Fibroblast of the aortic adventitia (primary cell): Measurements from ENCODE around the gene TXN. TPM values are rescaled to one million over a fixed set of nuclear protein-coding genes. Genes with fewer than 3 reads are reported as not detected.

Experiments
- DNase-seq: peaks from one replicate; pipeline ENCODE4 v3.0.0-alpha.2; 2010; ENCODE audit warnings: low read depth
- H3K4me3 ChIP-seq: 2 replicates; pipeline ENCODE4 v1.5.1; 2011; ENCODE audit warnings: low read depth, mild to moderate bottlenecking, control low read depth, low read length, moderate library complexity
- CTCF ChIP-seq: IDR thresholded peaks from 2 replicates; pipeline ENCODE4 v1.5.1; 2011; ENCODE audit warnings: mild to moderate bottlenecking, low read length, control low read depth, inconsistent platforms; ENCODE audit not compliant: insufficient read depth
- total RNA-seq: library from RNA; depleted of rRNA; stranded (reverse); fragments of >200 nt; gene quantifications from 2 replicates; pipeline ENCODE4 v1.2.3, GENCODE V29; 2012; ENCODE audit warnings: low replicate concordance

The TXN gene
- 316 and 708 TPM in 2 replicates for total RNA-seq

GRCh38 chr9:110256380-110257096 lies at the start of gene TXN:
Gene TXN, minus strand, starts transcription at chr9:110256507. Its CDS starts 72 bp downstream, at chr9:110256435.
- peak; percentile 91 for DNase-seq
- no peak for TF ChIP-seq CTCF
- peak within 1 kb of the TSS; percentile 88 for H3K4me3 ChIP-seq

- no peak overlapping the region for H3K4me3 ChIP-seq
- TF ChIP-seq CTCF = no peak
- DNase-seq = peak; percentile 75
Measured at GRCh38 chr9:110303133-110303532, 46.8 kb upstream of the TXN start.

GRCh38 chr9:110298043-110298605 lies 41.8 kb upstream of the TXN start:
- no peak for TF ChIP-seq CTCF
- no peak overlapping the region for H3K4me3 ChIP-seq

GRCh38 chr9:110293248-110293647 lies 36.9 kb upstream of the TXN start:
- no peak for DNase-seq
- no peak for TF ChIP-seq CTCF
- H3K4me3 ChIP-seq = no peak overlapping the region

More at GRCh38 chr9:110298043-110298605, 41.8 kb upstream of the TXN start:
- DNase-seq = no peak

GRCh38 chr9:110291921-110292557 lies 35.7 kb upstream of the TXN start:
- no peak for DNase-seq
- H3K4me3 ChIP-seq = no peak overlapping the region
- TF ChIP-seq CTCF = no peak

GRCh38 chr9:110290001-110290400 lies 33.7 kb upstream of the TXN start:
- no peak overlapping the region for H3K4me3 ChIP-seq
- no peak for TF ChIP-seq CTCF
- no peak for DNase-seq
